Neuronal stem cell (in vitro differentiated cells): ENCODE data around the gene TSPEAR.

Experiments
- DNase-seq: peaks from one replicate; pipeline ENCODE4 v3.0.0-alpha.2; 2013; ENCODE audit warnings: low spot score
- H2AFZ ChIP-seq: one replicate; pipeline ENCODE4 v1.6.1; 2013; ENCODE audit warnings: mild to moderate bottlenecking, low read length, inconsistent platforms
- H2AK5ac ChIP-seq: 2 replicates; pipeline ENCODE4 v1.6.1; 2013; ENCODE audit warnings: low read depth, mild to moderate bottlenecking, inconsistent platforms, low read length, moderate library complexity, mixed read lengths
- H2BK120ac ChIP-seq: 2 replicates; pipeline ENCODE4 v1.6.1; 2013; ENCODE audit warnings: low read depth, mild to moderate bottlenecking, inconsistent platforms, low read length, moderate library complexity, mixed read lengths
- H2BK12ac ChIP-seq: one replicate; pipeline ENCODE4 v1.6.1; 2013; ENCODE audit warnings: low read length, inconsistent platforms
- H2BK15ac ChIP-seq: 2 replicates; pipeline ENCODE4 v1.6.1; 2013; ENCODE audit warnings: mild to moderate bottlenecking, low read length, inconsistent platforms, mixed read lengths
- H2BK5ac ChIP-seq: one replicate; pipeline ENCODE4 v1.6.1; 2013; ENCODE audit warnings: inconsistent platforms, mild to moderate bottlenecking, low read length, moderate library complexity
- H3K14ac ChIP-seq: one replicate; pipeline ENCODE4 v1.6.1; 2013; ENCODE audit warnings: low read length, inconsistent platforms
- H3K18ac ChIP-seq: 2 replicates; pipeline ENCODE4 v1.6.1; 2013; ENCODE audit warnings: low read length, inconsistent platforms
- H3K23ac ChIP-seq: 2 replicates; pipeline ENCODE4 v1.6.1; 2013; ENCODE audit warnings: low read depth, mild to moderate bottlenecking, mixed read lengths, low read length, inconsistent platforms; ENCODE audit not compliant: poor library complexity
- H3K27ac ChIP-seq: replicated peaks from 3 replicates; pipeline ENCODE4 v1.5.1; 2013; ENCODE audit warnings: low read length, inconsistent platforms
- H3K27me3 ChIP-seq, 3 experiments: 2 replicates each; pipeline ENCODE4 v1.6.1; 2013; ENCODE audit warnings: low read length in 3 of 3, mild to moderate bottlenecking in 2 of 3, inconsistent platforms in 1 of 3, low read depth in 1 of 3, mixed read lengths in 1 of 3, moderate library complexity in 1 of 3; ENCODE audit not compliant: control insufficient read depth in 3 of 3, insufficient read depth in 3 of 3
- H3K36me3 ChIP-seq, 2 donors: replicated peaks in 1 of 2; 2 replicates each; pipeline ENCODE4 v1.6.1; 2013; ENCODE audit warnings: low read length in 2 of 2; ENCODE audit not compliant: control insufficient read depth in 2 of 2, insufficient read depth in 2 of 2
- H3K4ac ChIP-seq: 2 replicates; pipeline ENCODE4 v1.6.1; 2013; ENCODE audit warnings: inconsistent platforms, mild to moderate bottlenecking, low read length, moderate library complexity
- H3K4me1 ChIP-seq, 2 donors: 1 replicate in 1 of 2; 2 replicates in 1 of 2; pipeline ENCODE4 v1.6.1; 2013; ENCODE audit warnings: low read length in 2 of 2, low read depth in 1 of 2; ENCODE audit not compliant: control insufficient read depth in 2 of 2, insufficient read depth in 1 of 2
- H3K4me2 ChIP-seq: one replicate; pipeline ENCODE4 v1.6.1; 2013; ENCODE audit warnings: mild to moderate bottlenecking, low read length, inconsistent platforms; ENCODE audit not compliant: insufficient read depth, poor library complexity, severe bottlenecking
- H3K4me3 ChIP-seq, 2 donors: 2 replicates each; pipeline ENCODE4 v1.5.1; 2013; ENCODE audit warnings: low read length in 2 of 2, mild to moderate bottlenecking in 2 of 2, inconsistent platforms in 1 of 2, moderate library complexity in 1 of 2
- H3K79me1 ChIP-seq: one replicate; pipeline ENCODE4 v1.6.1; 2013; ENCODE audit warnings: low read depth, mild to moderate bottlenecking, inconsistent platforms, low read length, moderate library complexity
- H3K9ac ChIP-seq: one replicate; pipeline ENCODE4 v1.6.1; 2013; ENCODE audit warnings: mild to moderate bottlenecking, low read depth, low read length, inconsistent platforms; ENCODE audit not compliant: poor library complexity
- H3K9me3 ChIP-seq, 2 donors: replicated peaks in 1 of 2; 2 replicates each; pipeline versions ENCODE3 to v1.6.1; 2013; ENCODE audit warnings: low read length in 2 of 2, mild to moderate bottlenecking in 2 of 2, inconsistent platforms in 1 of 2, low read depth in 1 of 2, mixed read lengths in 1 of 2, moderate library complexity in 1 of 2; ENCODE audit not compliant: control insufficient read depth in 2 of 2, insufficient read depth in 1 of 2
- H4K8ac ChIP-seq: one replicate; pipeline ENCODE4 v1.6.1; 2013; ENCODE audit warnings: low read depth, mild to moderate bottlenecking, inconsistent platforms, low read length, moderate library complexity
- H4K91ac ChIP-seq: one replicate; pipeline ENCODE4 v1.6.1; 2013; ENCODE audit warnings: low read length, low read depth, mild to moderate bottlenecking, inconsistent platforms; ENCODE audit not compliant: poor library complexity
- WGBS, 2 donors: extraction: QIAGEN DNeasy Blood & Tissue Kit; methylation state at CpG; one replicate each; pipeline ENCODE4 v1.1.7; 2013; ENCODE audit warnings: missing lambda C conversion rate in 2 of 2, mixed read lengths in 1 of 2; ENCODE audit not compliant: insufficient read length in 2 of 2, insufficient replicate concordance in 1 of 2; ENCODE audit errors: extremely low coverage in 2 of 2; 5-methylcytosine and 5-hydroxymethylcytosine counted together

TSPEAR gene

DNA sequence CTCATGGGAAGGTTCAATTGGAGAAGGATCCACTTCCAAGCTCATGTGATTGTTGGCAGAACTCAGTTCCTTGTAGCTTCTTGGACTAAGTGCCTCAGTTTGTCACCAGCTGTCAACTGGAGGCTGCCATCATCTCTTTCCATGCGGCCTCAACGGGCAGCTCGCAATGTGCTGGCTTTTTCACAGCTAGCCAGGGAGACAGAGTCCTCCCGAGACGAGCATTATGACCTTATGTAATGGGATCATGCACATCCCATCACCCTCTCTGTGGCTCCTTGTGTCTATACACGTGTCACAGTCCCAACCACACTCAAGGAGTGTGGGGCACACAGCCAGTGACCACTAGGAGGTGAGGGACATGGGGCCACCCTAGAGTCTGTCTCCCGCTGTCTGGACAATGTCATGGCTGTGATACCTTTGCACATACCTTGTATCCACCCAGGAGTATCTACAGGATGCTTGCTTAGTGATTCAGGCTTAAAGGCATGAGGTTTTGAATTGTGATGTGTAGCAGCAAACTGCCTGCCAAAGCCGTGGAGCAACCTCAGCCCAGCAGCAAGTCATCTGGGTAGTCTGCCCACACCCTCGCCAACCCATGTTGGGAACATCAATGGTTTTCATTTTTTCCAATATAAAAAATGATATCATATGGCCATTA, 115.2 kb downstream of the TSPEAR start:
- Histone ChIP-seq H2BK15ac (peak overlapping the region; percentile 23), H3K23ac (peak overlapping the region; percentile 56), H3K9me3 (peaks cover 2 to 4% of the 10 kb centered on the region in 2 donors), H2AK5ac (peak overlapping the region; percentile 23), H3K9ac (no peak overlapping the region), H2BK5ac (no peak overlapping the region), H2BK12ac (peak overlapping the region; percentile 18), H3K36me3 (no peaks in the 10 kb centered on the region), H3K18ac (peak overlapping the region; percentile 81), H3K14ac (no peak overlapping the region), H3K4ac (no peak overlapping the region), H3K79me1 (no peaks in the 10 kb centered on the region), H3K27ac (no peak overlapping the region), H3K4me3 (no peak overlapping the region), H2AFZ (no peak overlapping the region), H2BK120ac (peak overlapping the region; percentile 38), H3K4me2 (no peak overlapping the region), H3K4me1 (peaks cover 4 to 7% of the 10 kb centered on the region in 2 donors), H3K27me3 (no peaks in the 10 kb centered on the region), H4K91ac (peak overlapping the region; percentile 85), H4K8ac (no peak overlapping the region)
- no CpG with 5 or more reads among the region's 9 CpGs for WGBS, 2 donors
- no peak for DNase-seq

- H3K79me1 ChIP-seq, result no peaks in the 10 kb centered on the region
- H3K4me3 ChIP-seq, result no peak overlapping the region
- no CpG with 5 or more reads among the region's 6 CpGs for WGBS, 2 donors
- H3K4ac ChIP-seq, result no peak overlapping the region
- DNase-seq, result no peak
- no peak overlapping the region for H3K4me2 ChIP-seq
- no peak overlapping the region for H3K14ac ChIP-seq
- H3K36me3 ChIP-seq, result no peaks in the 10 kb centered on the region
- H3K23ac ChIP-seq, result no peak overlapping the region
- no peak overlapping the region for H3K27ac ChIP-seq
- H2BK5ac ChIP-seq, result no peak overlapping the region
- no peak overlapping the region for H2AK5ac ChIP-seq
- H3K4me1 ChIP-seq, result peaks cover 4 to 7% of the 10 kb centered on the region in 2 donors
- no peak overlapping the region for H3K9ac ChIP-seq
- H3K9me3 ChIP-seq, result peaks cover 2 to 4% of the 10 kb centered on the region in 2 donors
- H2BK120ac ChIP-seq, result peak overlapping the region; percentile 38
- H2AFZ ChIP-seq, result no peak overlapping the region
- H2BK15ac ChIP-seq, result no peak overlapping the region
- H3K18ac ChIP-seq, result peak overlapping the region; percentile 69
- no peak overlapping the region for H4K91ac ChIP-seq
- no peak overlapping the region for H2BK12ac ChIP-seq
- no peak overlapping the region for H4K8ac ChIP-seq
- H3K27me3 ChIP-seq, result no peaks in the 10 kb centered on the region
Measured at GRCh38 chr21:44595524-44595923, 115.8 kb downstream of the TSPEAR start.

- no peaks in the 10 kb centered on the region for H3K27me3 ChIP-seq
- no peak overlapping the region for H3K23ac ChIP-seq
- H3K4ac ChIP-seq, result no peak overlapping the region
- no peaks in the 10 kb centered on the region for H3K36me3 ChIP-seq
- H3K14ac ChIP-seq, result no peak overlapping the region
- peaks cover 3 to 7% of the 10 kb centered on the region in 2 donors for H3K4me1 ChIP-seq
- H3K79me1 ChIP-seq, result peaks cover 2% of the 10 kb centered on the region
- no peak overlapping the region for H2BK120ac ChIP-seq
- H3K27ac ChIP-seq, result no peak overlapping the region
- H2BK5ac ChIP-seq, result no peak overlapping the region
- H3K9me3 ChIP-seq, result peaks cover 2 to 3% of the 10 kb centered on the region in 2 donors
- no peak overlapping the region for H3K4me3 ChIP-seq
- no CpG with 5 or more reads among the region's 12 CpGs for WGBS, 2 donors
- peak overlapping the region; percentile 3 for H2AK5ac ChIP-seq
- H3K9ac ChIP-seq, result no peak overlapping the region
- H4K8ac ChIP-seq, result no peak overlapping the region
- no peak overlapping the region for H3K18ac ChIP-seq
- H2BK12ac ChIP-seq, result no peak overlapping the region
- no peak overlapping the region for H4K91ac ChIP-seq
- no peak overlapping the region for H2BK15ac ChIP-seq
- DNase-seq, result no peak
- H2AFZ ChIP-seq, result peak overlapping the region; percentile 58
- no peak overlapping the region for H3K4me2 ChIP-seq
Measured at GRCh38 chr21:44594406-44594916, 116.9 kb downstream of the TSPEAR start.

DNA sequence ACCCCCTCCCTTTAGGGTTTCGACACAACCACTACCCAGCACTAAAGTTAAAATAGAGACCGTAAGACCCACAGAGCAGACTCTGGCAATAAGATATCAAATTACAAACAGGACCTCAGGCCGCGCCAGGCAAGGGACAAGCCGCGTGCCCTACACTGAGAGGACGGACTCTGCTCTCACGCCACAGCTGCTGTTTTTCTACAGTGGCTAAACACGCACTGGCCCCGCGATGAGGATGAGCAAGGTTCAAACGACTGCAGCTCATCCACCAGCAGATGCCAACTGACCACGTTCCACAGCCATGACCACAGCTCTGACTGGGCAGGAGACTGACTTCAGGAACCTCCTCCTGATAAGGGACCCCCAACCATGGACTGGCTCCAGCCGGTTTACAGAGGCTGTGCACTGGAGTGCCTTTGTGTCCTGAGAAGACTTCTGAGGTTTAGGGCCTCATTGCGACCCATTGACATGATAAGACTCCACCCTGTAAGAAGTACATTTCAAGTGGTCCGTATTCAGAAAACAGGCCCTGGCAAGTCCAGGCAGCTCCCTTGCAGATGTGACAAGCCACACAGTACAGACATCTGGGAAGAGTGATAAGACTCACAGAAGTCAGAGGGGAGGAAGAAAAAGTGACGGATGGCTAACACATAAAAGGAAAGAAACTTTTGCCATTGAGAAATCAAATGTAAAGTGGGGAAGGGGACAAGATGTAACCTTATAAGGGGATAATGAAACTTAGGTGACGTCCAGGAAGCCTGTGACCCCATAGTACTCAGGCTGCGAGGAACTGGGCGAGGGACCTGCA, 117.6 kb downstream of the TSPEAR start:
- H3K79me1 ChIP-seq, result peaks cover 3% of the 10 kb centered on the region
- H3K4me3 ChIP-seq, result no peak overlapping the region
- no peak overlapping the region for H2BK12ac ChIP-seq
- peaks cover 0 to 3% of the 10 kb centered on the region in 2 donors for H3K9me3 ChIP-seq
- no peak overlapping the region for H4K91ac ChIP-seq
- H2BK5ac ChIP-seq, result peak overlapping the region; percentile 75
- peak overlapping the region; percentile 20 for H3K18ac ChIP-seq
- peak overlapping the region; percentile 21 for H2BK120ac ChIP-seq
- no peak overlapping the region for H3K23ac ChIP-seq
- H3K9ac ChIP-seq, result no peak overlapping the region
- H2BK15ac ChIP-seq, result peak overlapping the region; percentile 87
- no peak overlapping the region for H3K27ac ChIP-seq
- H3K36me3 ChIP-seq, result no peaks in the 10 kb centered on the region
- H2AFZ ChIP-seq, result peak overlapping the region; percentile 58
- no peak overlapping the region for H4K8ac ChIP-seq
- WGBS, 2 donors, result no CpG with 5 or more reads among the region's 20 CpGs
- no peak overlapping the region for H3K14ac ChIP-seq
- no peak for DNase-seq
- H3K4ac ChIP-seq, result no peak overlapping the region
- H3K4me1 ChIP-seq, result peaks cover 3 to 7% of the 10 kb centered on the region in 2 donors
- H3K4me2 ChIP-seq, result no peak overlapping the region
- no peak overlapping the region for H2AK5ac ChIP-seq
- H3K27me3 ChIP-seq, result no peaks in the 10 kb centered on the region
